ENCODE results near the gene KRCC1.

GRCh38 chr2:88058191-88058590 lies 2.6 kb upstream of the KRCC1 start:
- TF ChIP-seq SMC3 (conservative IDR thresholded peaks at IDR 0.05; ENCODE audit: poor library complexity) (no peak), CTCF (IDR thresholded peaks at IDR 0.05; ENCODE audit: poor library complexity, severe bottlenecking) (no peak), POLR2AphosphoS5 (IDR thresholded peaks at IDR 0.05) (no peak), EP300 (conservative IDR thresholded peaks at IDR 0.05; ENCODE audit: poor library complexity, severe bottlenecking) (no peak), EZH2 (IDR thresholded peaks at IDR 0.05; ENCODE audit: borderline replicate concordance, insufficient read depth, low read length, poor library complexity, severe bottlenecking) (no peak), TAF1 (IDR thresholded peaks at IDR 0.05; ENCODE audit: low read depth) (no peak), RAD21 (conservative IDR thresholded peaks at IDR 0.05) (no peak), REST (IDR thresholded peaks at IDR 0.05; ENCODE audit: borderline replicate concordance) (no peak)
